ENCODE measurements around the gene BCR. TPM values are rescaled to one million over a fixed set of nuclear protein-coding genes. Genes with fewer than 3 reads are reported as not detected.
A peak's percentile ranks its signal among the peaks of the same experiment; 100 is the strongest.

Gene BCR
- total and polyA plus RNA-seq, 9 donors = 7.1 to 44.6 (median 35.6) TPM

DNA sequence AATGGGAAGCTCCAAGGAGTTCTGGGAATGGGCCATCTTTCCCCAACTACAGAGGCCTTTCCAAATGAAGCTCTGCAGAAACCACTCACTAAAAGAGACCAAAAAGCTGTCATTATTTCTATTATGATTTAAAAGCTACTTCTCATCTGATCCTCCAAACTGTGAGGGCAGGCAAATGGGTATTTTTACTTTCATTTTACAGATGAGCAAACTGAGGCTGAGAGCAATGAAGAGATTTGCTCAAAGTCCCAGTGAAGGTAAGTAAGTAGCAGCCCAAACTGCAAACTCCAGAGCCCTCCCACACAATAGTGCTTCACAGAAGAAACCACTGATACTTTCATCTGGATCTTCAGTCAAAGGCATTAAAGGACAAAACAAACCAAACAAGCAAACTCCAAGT, 39.9 kb upstream of the BCR start:
- no peaks in the 10 kb centered on the region for H3K9me3 ChIP-seq
- no peak for TF ChIP-seq EP300 (IDR thresholded peaks at IDR 0.05)
- no peak for TF ChIP-seq POLR2A (IDR thresholded peaks at IDR 0.05)
- TF ChIP-seq CTCF (IDR thresholded peaks at IDR 0.05) = no peak
- no peak overlapping the region for H3K27ac ChIP-seq
- no peak overlapping the region for H3K4me3 ChIP-seq
- DNase-seq = no peak
- no peaks in the 10 kb centered on the region for H3K36me3 ChIP-seq
- intact Hi-C loops (cut with DNase I) = no loop called here
- H3K27me3 ChIP-seq = no peaks in the 10 kb centered on the region
- peaks cover 4% of the 10 kb centered on the region for H3K4me1 ChIP-seq (ENCODE audit: insufficient read depth)

- H3K9me3 ChIP-seq = no peaks in the 10 kb centered on the region
- H3K27me3 ChIP-seq = no peaks in the 10 kb centered on the region
- no peaks in the 10 kb centered on the region for H3K36me3 ChIP-seq
- TF ChIP-seq CTCF (IDR thresholded peaks at IDR 0.05) = no peak
- TF ChIP-seq EP300 (IDR thresholded peaks at IDR 0.05) = no peak
- no peak for TF ChIP-seq POLR2A (IDR thresholded peaks at IDR 0.05)
- WGBS, 3 donors = 65 to 74% (median 70%) methylated on average over 9 of the region's 9 CpGs
- intact Hi-C loops (cut with DNase I) = no loop called here
- no peak overlapping the region for H3K4me3 ChIP-seq
- peak in 1 of 5 donors; percentile 26 for DNase-seq
- peaks cover 4% of the 10 kb centered on the region for H3K4me1 ChIP-seq (ENCODE audit: insufficient read depth)
- H3K27ac ChIP-seq = no peak overlapping the region
Observed at GRCh38 chr22:23142546-23143105, 37.7 kb upstream of the BCR start.

DNA sequence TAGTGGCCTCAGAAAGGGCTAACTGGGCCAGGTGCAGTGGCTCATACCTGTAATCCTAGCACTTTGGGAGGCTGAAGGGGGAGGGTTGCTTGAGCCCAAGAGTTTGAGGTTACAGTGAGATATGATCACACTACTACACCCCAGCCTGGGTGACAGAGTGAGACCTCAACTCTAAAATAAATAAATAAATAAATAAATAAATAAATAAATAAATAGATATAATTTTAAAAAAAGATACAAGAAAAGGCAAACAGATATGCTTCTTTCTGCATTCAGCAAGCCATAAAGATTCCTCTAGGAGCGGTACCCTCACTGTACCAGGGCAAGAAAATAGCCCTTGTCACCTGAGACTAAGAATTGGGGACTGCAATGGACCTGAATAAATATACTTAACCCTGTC, 37.2 kb upstream of the BCR start:
- H3K4me1 ChIP-seq (ENCODE audit: insufficient read depth) = peaks cover 4% of the 10 kb centered on the region
- no peak for DNase-seq
- no peaks in the 10 kb centered on the region for H3K27me3 ChIP-seq
- no peak overlapping the region for H3K27ac ChIP-seq
- no peak for TF ChIP-seq EP300 (IDR thresholded peaks at IDR 0.05)
- WGBS, 3 donors = 93 to 97% (median 95%) methylated on average over 1 of the region's 1 CpG
- H3K9me3 ChIP-seq = no peaks in the 10 kb centered on the region
- intact Hi-C loops (cut with DNase I) = no loop called here
- H3K36me3 ChIP-seq = no peaks in the 10 kb centered on the region
- H3K4me3 ChIP-seq = no peak overlapping the region

DNA sequence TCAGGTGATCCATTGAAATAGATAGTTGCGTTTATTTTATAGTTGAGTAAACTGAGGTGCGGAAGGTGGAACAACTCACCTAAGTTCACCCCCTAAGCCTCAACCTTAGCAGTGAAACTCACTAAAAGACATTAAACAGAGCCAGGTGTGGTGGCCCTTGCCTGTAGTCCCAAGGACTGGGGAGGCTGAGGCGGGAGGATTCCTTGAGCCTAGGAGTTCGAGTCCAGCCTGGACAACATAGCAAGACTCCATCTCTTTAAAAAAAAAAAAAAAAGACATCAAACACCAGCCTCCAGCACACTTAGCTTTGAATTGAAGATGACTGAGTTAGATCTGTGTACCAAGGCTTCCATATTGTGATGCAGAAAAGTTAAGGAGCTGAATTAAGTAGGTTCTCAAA, 35.9 kb upstream of the BCR start:
- H3K4me1 ChIP-seq (ENCODE audit: insufficient read depth) = peaks cover 4% of the 10 kb centered on the region
- intact Hi-C loops (cut with DNase I) = no loop called here
- DNase-seq = peak in 1 of 5 donors; percentile 32
- H3K4me3 ChIP-seq = no peak overlapping the region
- WGBS, 3 donors = 89 to 92% (median 91%) methylated on average over 4 of the region's 4 CpGs
- no peaks in the 10 kb centered on the region for H3K36me3 ChIP-seq
- no peaks in the 10 kb centered on the region for H3K27me3 ChIP-seq
- H3K27ac ChIP-seq = no peak overlapping the region
- no peaks in the 10 kb centered on the region for H3K9me3 ChIP-seq
- TF ChIP-seq CTCF (IDR thresholded peaks at IDR 0.05) (no peak), EP300 (IDR thresholded peaks at IDR 0.05) (no peak)

DNA sequence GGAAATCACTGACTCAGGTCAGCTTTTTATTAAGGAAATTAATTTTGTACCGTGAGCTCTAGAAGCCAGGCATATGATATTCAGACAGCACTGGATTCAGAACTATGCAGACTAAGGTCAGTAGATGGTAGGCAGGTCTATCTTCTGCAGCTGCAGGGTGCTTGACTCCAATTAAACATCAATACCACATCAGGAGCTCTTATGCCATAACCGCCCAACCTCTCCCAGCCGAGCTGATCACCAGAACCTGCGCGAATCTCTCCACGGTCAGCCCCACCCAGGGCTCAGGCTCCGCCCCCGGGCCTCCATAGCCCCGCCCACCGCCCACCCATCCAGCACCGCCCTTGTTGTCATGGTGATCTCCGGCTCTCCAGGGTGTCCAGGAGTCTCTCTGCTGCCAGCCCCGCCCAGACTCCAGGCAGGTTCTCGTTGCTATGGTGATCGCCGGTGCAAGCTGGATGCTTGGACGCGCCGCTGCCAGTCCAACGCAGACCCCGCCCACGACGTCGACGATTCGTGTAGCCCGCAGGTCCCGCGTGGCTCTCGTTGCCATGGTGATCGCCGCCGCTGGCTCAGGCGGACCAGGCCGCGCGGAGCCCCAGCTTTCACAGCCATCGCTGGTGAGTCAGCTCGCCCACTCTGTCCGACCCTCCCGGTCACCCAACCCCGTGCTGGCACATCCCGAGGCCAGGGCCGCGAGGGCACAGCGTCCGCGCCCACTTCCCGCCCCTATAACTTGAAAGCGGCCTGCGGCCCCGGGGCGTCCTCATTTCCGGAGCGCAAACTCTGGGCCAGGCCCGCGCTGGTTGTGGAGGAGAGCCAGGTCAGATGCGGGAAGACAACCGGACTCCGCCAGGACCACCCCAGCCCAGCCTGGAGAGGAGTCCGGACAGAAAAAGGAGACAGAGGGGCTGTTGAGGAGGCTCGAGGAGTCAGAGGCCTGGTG, 35.1 kb upstream of the BCR start, which contains the start of gene RAB36:
Gene RAB36, plus strand, starts transcription at position 546 of the 946 bp plus-strand sequence. CDS start 1,140 bp downstream, outside the sequence.
- Histone ChIP-seq H3K27ac (peak within 1 kb of the TSS in 1 of 2 donors; percentile 77), H3K36me3 (no peaks in the 10 kb centered on the region), H3K4me3 (peak within 1 kb of the TSS; percentile 47), H3K27me3 (no peaks in the 10 kb centered on the region), H3K4me1 (ENCODE audit: insufficient read depth) (peaks cover 4% of the 10 kb centered on the region), H3K9me3 (no peaks in the 10 kb centered on the region)
- no peak for TF ChIP-seq POLR2A (IDR thresholded peaks at IDR 0.05)
- no peak for TF ChIP-seq EP300 (IDR thresholded peaks at IDR 0.05)
- no peak for TF ChIP-seq CTCF (IDR thresholded peaks at IDR 0.05)
- 1% methylated on average over 34 to 62 of the region's 62 CpGs for WGBS, 3 donors
- intact Hi-C loops (cut with DNase I) = no loop called here
- peak; percentile 99 to 100 (median 100) for DNase-seq
